Vagina (tissue), 2 donors: ENCODE results near the gene CCDC33.

Experiments used
- CTCF ChIP-seq, 3 experiments: fragments of 450-650 bp in 2 of 3; fragments of 200-600 bp in 1 of 3; sonication (generic) in 1 of 3; IDR thresholded peaks; one replicate each; pipeline ENCODE4 v1.5.1; 2017 to 2019; ENCODE audit warnings: antibody characterized with exemption in 3 of 3, mild to moderate bottlenecking in 2 of 3, moderate library complexity in 2 of 3
- POLR2A ChIP-seq, 2 donors: fragments of 450-650 bp; IDR thresholded peaks; one replicate each; pipeline ENCODE4 v1.6.1; 2017; ENCODE audit warnings: antibody characterized with exemption in 2 of 2, mild to moderate bottlenecking in 2 of 2, moderate library complexity in 2 of 2
- POLR2AphosphoS5 ChIP-seq, 2 donors: sonication (generic); formaldehyde crosslinking; IDR thresholded peaks; one replicate each; pipeline ENCODE4 v1.9.0; 2017; ENCODE audit warnings: antibody characterized with exemption in 2 of 2, mild to moderate bottlenecking in 2 of 2, low read depth in 1 of 2; ENCODE audit not compliant: insufficient read depth in 1 of 2

DNA sequence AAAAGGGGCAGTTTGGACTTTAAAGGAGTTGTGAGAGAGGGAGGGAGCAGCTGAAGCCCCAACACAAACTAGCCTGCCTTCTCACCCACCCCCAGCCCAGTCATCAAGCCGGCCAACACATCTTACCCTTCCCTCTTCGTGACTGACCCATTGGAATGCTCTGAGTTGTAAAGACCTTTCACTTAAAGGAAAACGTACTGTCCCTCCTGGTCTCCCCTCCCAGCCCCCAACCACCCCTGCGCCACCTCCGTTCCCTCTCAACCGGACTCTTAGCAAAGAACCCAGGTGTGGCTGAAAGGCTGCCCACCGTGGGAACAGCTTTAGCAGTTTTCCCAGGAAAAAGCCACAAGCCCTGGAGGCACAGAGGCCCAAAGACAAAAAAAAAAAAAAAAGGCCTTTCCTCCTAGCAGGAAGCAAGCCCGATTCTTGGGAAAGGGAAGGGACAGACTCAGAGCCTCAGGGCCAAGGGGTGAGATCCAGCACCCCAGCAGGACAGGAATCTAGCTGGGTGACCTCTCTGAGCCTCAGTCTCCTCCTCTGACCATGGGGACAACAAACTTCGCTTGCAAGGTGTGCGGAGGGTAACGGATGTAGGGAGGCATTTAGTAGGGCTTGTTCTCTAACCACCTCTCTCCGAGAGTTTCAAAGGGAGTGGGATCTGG lies 128.9 kb downstream of the CCDC33 start:
- TF ChIP-seq POLR2AphosphoS5 (IDR thresholded peaks at IDR 0.05; ENCODE audit: insufficient read depth in 1 of 2, low read depth in 1 of 2) (no peak), CTCF (IDR thresholded peaks at IDR 0.05) (no peak), POLR2A (IDR thresholded peaks at IDR 0.05) (no peak)
